IMR-90 (cell line): ENCODE data around the gene ABCB1. TPM values are rescaled to one million over a fixed set of nuclear protein-coding genes. Genes with fewer than 3 reads are reported as not detected.

Experiments
- ATAC-seq: fragments of 200-7000 bp; cut with Tn5 transposase; 2 replicates; pipeline ENCODE4 v1.9.1; 2020; ENCODE audit warnings: low read depth, mild to moderate bottlenecking, moderate library complexity
- BruUV-seq: library from RNA; stranded (reverse); fragments of 400-500 nt; replicated peaks from 2 replicates; lab custom pipeline; 2021; lab: Mats Ljungman, UMichigan
- CTCF ChIA-PET: fragments of 300-600 bp; formaldehyde crosslinking; extraction: SDS; loops from one replicate; lab custom pipeline; 2021; ENCODE audit warnings: antibody characterized with exemption; lab: Yijun Ruan, JAX
- POLR2A ChIA-PET: fragments of 300-600 bp; sonication (Branson Sonifier 250); formaldehyde crosslinking; loops from one replicate; lab custom pipeline; 2022; ENCODE audit warnings: antibody characterized with exemption; ENCODE audit not compliant: unreplicated experiment; lab: Charles Lee
- DNase-seq: peaks from one replicate; pipeline ENCODE4 v3.0.0; 2013
- H2AFZ ChIP-seq: replicated peaks from 2 replicates; pipeline ENCODE3; 2013; ENCODE audit warnings: low read length, mild to moderate bottlenecking; ENCODE audit not compliant: poor library complexity
- H2AK5ac ChIP-seq: 2 replicates; pipeline ENCODE4 v1.6.1; 2013; ENCODE audit warnings: low read depth, low read length, inconsistent platforms
- H2AK9ac ChIP-seq: replicated peaks from 2 replicates; pipeline ENCODE3; 2013; ENCODE audit warnings: mild to moderate bottlenecking, low read depth, low read length, moderate library complexity; ENCODE audit not compliant: poor library complexity
- H2BK120ac ChIP-seq: 2 replicates; pipeline ENCODE4 v1.6.1; 2013; ENCODE audit warnings: low read depth, low read length, inconsistent platforms
- H2BK15ac ChIP-seq: 3 replicates; pipeline ENCODE4 v1.6.1; 2013; ENCODE audit warnings: low read depth, low read length, inconsistent platforms
- H2BK20ac ChIP-seq: 2 replicates; pipeline ENCODE4 v1.6.1; 2013; ENCODE audit warnings: low read depth, mild to moderate bottlenecking, inconsistent platforms, low read length, moderate library complexity
- H2BK5ac ChIP-seq: 2 replicates; pipeline ENCODE4 v1.6.1; 2013; ENCODE audit warnings: mild to moderate bottlenecking, low read depth, low read length, inconsistent platforms; ENCODE audit not compliant: poor library complexity, severe bottlenecking
- H3K14ac ChIP-seq: replicated peaks from 2 replicates; pipeline ENCODE4 v1.6.1; 2013; ENCODE audit warnings: low read depth, low read length, inconsistent platforms
- H3K18ac ChIP-seq: 2 replicates; pipeline ENCODE4 v1.6.1; 2013; ENCODE audit warnings: low read depth, low read length, control low read depth
- H3K23ac ChIP-seq: 2 replicates; pipeline ENCODE4 v1.6.1; 2013; ENCODE audit warnings: low read depth, low read length, inconsistent platforms
- H3K27ac ChIP-seq: 2 replicates; pipeline ENCODE4 v1.5.1; 2013; ENCODE audit warnings: mild to moderate bottlenecking, control low read depth, low read length; ENCODE audit not compliant: insufficient read depth
- H3K27me3 ChIP-seq: 2 replicates; pipeline ENCODE4 v1.6.1; 2013; ENCODE audit warnings: low read length; ENCODE audit not compliant: control insufficient read depth, insufficient read depth
- H3K36me3 ChIP-seq: 2 replicates; pipeline ENCODE4 v1.6.1; 2013; ENCODE audit warnings: low read length, mixed read lengths; ENCODE audit not compliant: control insufficient read depth, insufficient read depth
- H3K4ac ChIP-seq: 2 replicates; pipeline ENCODE4 v1.6.1; 2013; ENCODE audit warnings: low read depth, low read length, inconsistent platforms
- H3K4me1 ChIP-seq: 2 replicates; pipeline ENCODE4 v1.6.1; 2013; ENCODE audit warnings: low read length, mixed read lengths; ENCODE audit not compliant: control insufficient read depth, insufficient read depth
- H3K4me2 ChIP-seq: 2 replicates; pipeline ENCODE4 v1.6.1; 2013; ENCODE audit warnings: low read depth, mild to moderate bottlenecking, control low read depth, low read length, moderate library complexity
- H3K4me3 ChIP-seq: 2 replicates; pipeline ENCODE4 v1.5.1; 2013; ENCODE audit warnings: low read depth, mild to moderate bottlenecking, control low read depth, low read length, moderate library complexity; ENCODE audit not compliant: insufficient read depth
- H3K56ac ChIP-seq: 2 replicates; pipeline ENCODE4 v1.6.1; 2013; ENCODE audit warnings: low read length, inconsistent platforms; ENCODE audit not compliant: insufficient read depth; ENCODE audit errors: extremely low read depth
- H3K79me1 ChIP-seq, 2 experiments: 2 replicates each; pipeline ENCODE4 v1.6.1; 2013; ENCODE audit warnings: low read length in 2 of 2, inconsistent platforms in 1 of 2, low read depth in 1 of 2
- H3K9ac ChIP-seq: 2 replicates; pipeline ENCODE4 v1.6.1; 2013; ENCODE audit warnings: low read depth, low read length, control low read depth
- H3K9me1 ChIP-seq: 2 replicates; pipeline ENCODE4 v1.6.1; 2013; ENCODE audit warnings: low read length, inconsistent platforms; ENCODE audit not compliant: insufficient read depth
- H3K9me3 ChIP-seq: 2 replicates; pipeline ENCODE4 v1.6.1; 2013; ENCODE audit warnings: low read length; ENCODE audit not compliant: control insufficient read depth, insufficient read depth
- H4K20me1 ChIP-seq: 2 replicates; pipeline ENCODE4 v1.6.1; 2013; ENCODE audit warnings: low read length, inconsistent platforms; ENCODE audit not compliant: insufficient read depth
- H4K5ac ChIP-seq: 2 replicates; pipeline ENCODE4 v1.6.1; 2013; ENCODE audit warnings: mild to moderate bottlenecking, low read depth, low read length, control low read depth
- H4K8ac ChIP-seq, 2 experiments: 2 replicates each; pipeline ENCODE4 v1.6.1; 2013; ENCODE audit warnings: low read depth in 2 of 2, low read length in 2 of 2, control low read depth in 1 of 2, inconsistent platforms in 1 of 2
- H4K91ac ChIP-seq: 2 replicates; pipeline ENCODE4 v1.6.1; 2013; ENCODE audit warnings: low read depth, low read length, inconsistent platforms; ENCODE audit not compliant: insufficient read depth
- CEBPB ChIP-seq: IDR thresholded peaks from 2 replicates; pipeline ENCODE4 v1.6.1; 2012; ENCODE audit warnings: low read depth, low read length, improper control_type of control experiment
- CHD1 ChIP-seq: IDR thresholded peaks from 2 replicates; pipeline ENCODE4 v1.6.1; 2012; ENCODE audit warnings: low read depth, low read length, improper control_type of control experiment
- MAFK ChIP-seq: IDR thresholded peaks from 2 replicates; pipeline ENCODE4 v1.6.1; 2012; ENCODE audit warnings: low read depth, low read length, improper control_type of control experiment
- MXI1 ChIP-seq: IDR thresholded peaks from 2 replicates; pipeline ENCODE4 v1.6.1; 2012; ENCODE audit warnings: low read depth, mild to moderate bottlenecking, low read length, moderate library complexity, borderline replicate concordance
- POLR2A ChIP-seq: IDR thresholded peaks from 2 replicates; pipeline ENCODE4 v1.6.1; 2012; ENCODE audit warnings: mild to moderate bottlenecking, low read depth, low read length
- RFX5 ChIP-seq: IDR thresholded peaks from 2 replicates; pipeline ENCODE4 v1.8.0; 2012; ENCODE audit warnings: low read depth, mild to moderate bottlenecking, low read length, moderate library complexity
- SMC3 ChIP-seq: fragments of 150-350 bp; IDR thresholded peaks from 2 replicates; pipeline ENCODE4 v1.6.1; 2016; ENCODE audit warnings: low read depth, mild to moderate bottlenecking, antibody characterized with exemption, low read length, moderate library complexity
- dilution Hi-C: fragments of 300-500 bp; cut with HindIII; formaldehyde crosslinking; loops from one replicate; pipeline ENCODE4 v1.14.3; 2018; ENCODE audit warnings: low sequenced_read_pairs; ENCODE audit not compliant: unreplicated experiment
- in situ Hi-C: fragments of 300-500 bp; cut with MboI; formaldehyde crosslinking; loops from 3 replicates; pipeline ENCODE4 v1.14.3; 2019; ENCODE audit warnings: low sequenced_read_pairs, inconsistent platforms, mixed read lengths
- intact Hi-C: fragments of 100-400 bp; cut with micrococcal nuclease; formaldehyde crosslinking; loops from 2 replicates; pipeline ENCODE4 v1.10.0; 2022
- polyA plus RNA-seq, 3 experiments: library from polyadenylated mRNA; depleted of rRNA; stranded (reverse); fragments of >200 nt; gene quantifications; 2 replicates each; pipeline ENCODE4 v1.2.3, GENCODE V29; 2012; ENCODE audit warnings: low replicate concordance in 1 of 3
- total RNA-seq: library from RNA; depleted of rRNA; stranded (reverse); fragments of >200 nt; gene quantifications from 2 replicates; pipeline ENCODE4 v1.2.3, GENCODE V29; 2012
- TF ChIP-seq, protein P1 (sequence below): fragments of 150-350 bp; IDR thresholded peaks from 2 replicates; pipeline ENCODE4 v1.6.1; 2016; ENCODE audit warnings: low read depth, mild to moderate bottlenecking, low read length, moderate library complexity, borderline replicate concordance
- TF ChIP-seq, protein P2 (sequence below): conservative IDR thresholded peaks from 2 replicates; pipeline ENCODE4 v1.5.1; 2012; ENCODE audit warnings: mild to moderate bottlenecking, low read depth, low read length, improper control_type of control experiment

The ABCB1 gene
- total and polyA plus RNA-seq, 2 of the 4 experiments (the other 2 are of a cell fraction): 0.80 to 0.90 TPM

DNA sequence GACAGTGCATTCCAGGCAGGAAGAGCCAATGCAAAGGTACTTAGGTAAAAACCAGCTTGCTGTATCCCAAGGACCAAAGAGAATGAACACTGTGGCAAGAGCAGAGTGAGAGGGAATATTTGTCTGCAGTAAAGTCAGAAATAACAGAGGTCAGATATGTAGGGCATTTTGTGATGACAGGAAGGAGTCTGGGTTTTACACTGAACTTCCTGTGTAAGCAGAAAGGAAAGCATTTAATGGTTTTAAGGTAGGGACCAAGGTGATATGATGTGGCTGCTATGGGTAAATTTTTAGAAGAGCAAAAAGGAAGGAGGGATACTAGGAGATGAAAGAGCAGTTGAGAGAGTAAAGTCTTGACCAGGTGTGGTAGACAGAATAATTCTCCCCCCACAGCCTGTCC, 10.1 kb downstream of the ABCB1 start:
- no peak overlapping the region for H3K56ac ChIP-seq
- no peak overlapping the region for H3K23ac ChIP-seq
- ATAC-seq (no peak), DNase-seq (no peak)
- no peak overlapping the region for H3K27ac ChIP-seq
- POLR2A ChIA-PET: no interaction called here
- no peak overlapping the region for H2BK20ac ChIP-seq
- no peak overlapping the region for H3K4me2 ChIP-seq
- no peak overlapping the region for H2AFZ ChIP-seq
- no peak overlapping the region for H4K5ac ChIP-seq
- H3K4ac ChIP-seq: no peak overlapping the region
- TF ChIP-seq MXI1: no peak
- no peak for TF ChIP-seq SMC3
- no peak for TF ChIP-seq MAFK
- no peak for TF ChIP-seq CEBPB
- no peak for TF ChIP-seq RFX5
- TF ChIP-seq POLR2A: no peak
- TF ChIP-seq CHD1: no peak
- TF ChIP-seq, protein P1, sequence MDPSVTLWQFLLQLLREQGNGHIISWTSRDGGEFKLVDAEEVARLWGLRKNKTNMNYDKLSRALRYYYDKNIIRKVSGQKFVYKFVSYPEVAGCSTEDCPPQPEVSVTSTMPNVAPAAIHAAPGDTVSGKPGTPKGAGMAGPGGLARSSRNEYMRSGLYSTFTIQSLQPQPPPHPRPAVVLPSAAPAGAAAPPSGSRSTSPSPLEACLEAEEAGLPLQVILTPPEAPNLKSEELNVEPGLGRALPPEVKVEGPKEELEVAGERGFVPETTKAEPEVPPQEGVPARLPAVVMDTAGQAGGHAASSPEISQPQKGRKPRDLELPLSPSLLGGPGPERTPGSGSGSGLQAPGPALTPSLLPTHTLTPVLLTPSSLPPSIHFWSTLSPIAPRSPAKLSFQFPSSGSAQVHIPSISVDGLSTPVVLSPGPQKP: no peak
- TF ChIP-seq, protein P2, sequence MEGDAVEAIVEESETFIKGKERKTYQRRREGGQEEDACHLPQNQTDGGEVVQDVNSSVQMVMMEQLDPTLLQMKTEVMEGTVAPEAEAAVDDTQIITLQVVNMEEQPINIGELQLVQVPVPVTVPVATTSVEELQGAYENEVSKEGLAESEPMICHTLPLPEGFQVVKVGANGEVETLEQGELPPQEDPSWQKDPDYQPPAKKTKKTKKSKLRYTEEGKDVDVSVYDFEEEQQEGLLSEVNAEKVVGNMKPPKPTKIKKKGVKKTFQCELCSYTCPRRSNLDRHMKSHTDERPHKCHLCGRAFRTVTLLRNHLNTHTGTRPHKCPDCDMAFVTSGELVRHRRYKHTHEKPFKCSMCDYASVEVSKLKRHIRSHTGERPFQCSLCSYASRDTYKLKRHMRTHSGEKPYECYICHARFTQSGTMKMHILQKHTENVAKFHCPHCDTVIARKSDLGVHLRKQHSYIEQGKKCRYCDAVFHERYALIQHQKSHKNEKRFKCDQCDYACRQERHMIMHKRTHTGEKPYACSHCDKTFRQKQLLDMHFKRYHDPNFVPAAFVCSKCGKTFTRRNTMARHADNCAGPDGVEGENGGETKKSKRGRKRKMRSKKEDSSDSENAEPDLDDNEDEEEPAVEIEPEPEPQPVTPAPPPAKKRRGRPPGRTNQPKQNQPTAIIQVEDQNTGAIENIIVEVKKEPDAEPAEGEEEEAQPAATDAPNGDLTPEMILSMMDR: no peak
- dilution Hi-C loops (no loop called here), in situ Hi-C loops (no loop called here), intact Hi-C loops (no loop called here)
- no peaks in the 10 kb centered on the region for H3K36me3 ChIP-seq
- H3K79me1 ChIP-seq: no peaks in the 10 kb centered on the region
- no peak overlapping the region for H2BK15ac ChIP-seq
- no peaks in the 10 kb centered on the region for H3K4me1 ChIP-seq
- H3K18ac ChIP-seq: no peak overlapping the region
- H4K8ac ChIP-seq: no peak overlapping the region
- no peaks in the 10 kb centered on the region for H4K20me1 ChIP-seq
- no peaks in the 10 kb centered on the region for H3K9me1 ChIP-seq
- H3K14ac ChIP-seq: no peak overlapping the region
- H3K27me3 ChIP-seq: peaks cover 8% of the 10 kb centered on the region
- CTCF ChIA-PET: no interaction called here
- no peak overlapping the region for H2BK120ac ChIP-seq
- H3K9me3 ChIP-seq: no peaks in the 10 kb centered on the region
- H3K9ac ChIP-seq: no peak overlapping the region
- BruUV-seq: no TSS peak
- no peak overlapping the region for H2AK5ac ChIP-seq
- no peak overlapping the region for H4K91ac ChIP-seq
- no peak overlapping the region for H2BK5ac ChIP-seq
- no peak overlapping the region for H2AK9ac ChIP-seq
- no peak overlapping the region for H3K4me3 ChIP-seq
